CD14-positive monocyte (primary cell): Measurements from ENCODE around the gene FRMD7. TPM values are rescaled to one million over a fixed set of nuclear protein-coding genes. Genes with fewer than 3 reads are reported as not detected.

ENCODE experiments used
- DNase-seq, 3 donors: peaks; one replicate each; pipeline ENCODE4 v3.0.0-alpha.2; 2011 to 2022
- H2AFZ ChIP-seq: 2 replicates; pipeline ENCODE4 v1.6.0; 2012; ENCODE audit warnings: mild to moderate bottlenecking, low read depth, low read length, inconsistent platforms; ENCODE audit not compliant: insufficient read depth, poor library complexity, severe bottlenecking
- H3K27ac ChIP-seq, 2 donors: 1 replicate in 1 of 2; 2 replicates in 1 of 2; pipeline ENCODE4 v1.5.1; 2012 to 2013; ENCODE audit warnings: low read length in 2 of 2, control low read depth in 1 of 2, inconsistent platforms in 1 of 2, low read depth in 1 of 2, mild to moderate bottlenecking in 1 of 2
- H3K27me3 ChIP-seq, 2 donors: one replicate each; pipeline versions ENCODE4 v1.6.0 to v1.6.1; 2011 to 2013; ENCODE audit warnings: low read length in 2 of 2; ENCODE audit not compliant: control insufficient read depth in 2 of 2, insufficient read depth in 2 of 2
- H3K36me3 ChIP-seq, 2 donors: replicated peaks in 1 of 2; 1 replicate in 1 of 2; 2 replicates in 1 of 2; pipeline versions ENCODE4 v1.5.1 to v1.6.1; 2012 to 2013; ENCODE audit warnings: low read length in 2 of 2, control low read depth in 1 of 2, inconsistent platforms in 1 of 2, mild to moderate bottlenecking in 1 of 2; ENCODE audit not compliant: insufficient read depth in 2 of 2, control insufficient read depth in 1 of 2
- H3K4me1 ChIP-seq, 2 donors: 1 replicate in 1 of 2; 2 replicates in 1 of 2; pipeline versions ENCODE4 v1.5.1 to v1.6.1; 2012 to 2013; ENCODE audit warnings: low read length in 2 of 2, control low read depth in 1 of 2, inconsistent platforms in 1 of 2, mild to moderate bottlenecking in 1 of 2, moderate library complexity in 1 of 2; ENCODE audit not compliant: insufficient read depth in 2 of 2, control insufficient read depth in 1 of 2
- H3K4me2 ChIP-seq: replicated peaks from 2 replicates; pipeline ENCODE3; 2012; ENCODE audit warnings: low read length, moderate library complexity, mild to moderate bottlenecking; ENCODE audit not compliant: poor library complexity, severe bottlenecking; ENCODE audit errors: extremely low read depth
- H3K4me3 ChIP-seq, 3 experiments: fragments of 200-600 bp in 1 of 3; sonication (generic) in 1 of 3; replicated peaks in 1 of 3; 1 replicate in 2 of 3; 2 replicates in 1 of 3; pipeline ENCODE4 v1.5.1; 2011 to 2013; ENCODE audit warnings: low read length in 3 of 3, mild to moderate bottlenecking in 3 of 3, control low read depth in 2 of 3, low read depth in 2 of 3, inconsistent platforms in 1 of 3, moderate library complexity in 1 of 3
- H3K79me2 ChIP-seq: 2 replicates; pipeline ENCODE4 v1.6.0; 2012; ENCODE audit warnings: mild to moderate bottlenecking, control low read depth, inconsistent platforms, low read length, moderate library complexity; ENCODE audit not compliant: insufficient read depth
- H3K9ac ChIP-seq: 2 replicates; pipeline ENCODE4 v1.6.0; 2017; ENCODE audit warnings: low read length, mild to moderate bottlenecking; ENCODE audit not compliant: insufficient read depth, poor library complexity, severe bottlenecking
- H3K9me3 ChIP-seq, 2 donors: replicated peaks in 1 of 2; 1 replicate in 1 of 2; 2 replicates in 1 of 2; pipeline versions ENCODE4 v1.5.1 to v1.6.1; 2012 to 2013; ENCODE audit warnings: low read length in 2 of 2, control low read depth in 1 of 2; ENCODE audit not compliant: control insufficient read depth in 1 of 2, insufficient read depth in 1 of 2
- H4K20me1 ChIP-seq: 2 replicates; pipeline ENCODE4 v1.6.0; 2012; ENCODE audit warnings: mild to moderate bottlenecking, low read length, control low read depth, moderate library complexity; ENCODE audit not compliant: insufficient read depth
- H3K27ac Mint-ChIP-seq, 7 donors: one replicate each; pipeline ENCODE4 v1.8.0; 2020; ENCODE audit warnings: mild to moderate bottlenecking in 7 of 7, mixed read lengths in 7 of 7, moderate library complexity in 6 of 7, inconsistent platforms in 2 of 7
- H3K27me3 Mint-ChIP-seq, 3 donors: one replicate each; pipeline ENCODE4 v1.8.0; 2021 to 2022; ENCODE audit warnings: low read depth in 3 of 3, mild to moderate bottlenecking in 3 of 3, mixed read lengths in 3 of 3, moderate library complexity in 3 of 3, inconsistent platforms in 1 of 3
- H3K36me3 Mint-ChIP-seq, 2 donors: one replicate each; pipeline ENCODE4 v1.8.0; 2020; ENCODE audit warnings: mixed read lengths in 2 of 2, inconsistent platforms in 1 of 2, mild to moderate bottlenecking in 1 of 2
- H3K4me1 Mint-ChIP-seq: one replicate; pipeline ENCODE4 v1.8.0; 2020; ENCODE audit warnings: mild to moderate bottlenecking, mixed read lengths
- H3K4me3 Mint-ChIP-seq, 2 donors: one replicate each; pipeline ENCODE4 v1.8.0; 2020; ENCODE audit warnings: mild to moderate bottlenecking in 2 of 2, mixed read lengths in 2 of 2, moderate library complexity in 1 of 2
- H3K9me3 Mint-ChIP-seq, 7 donors: one replicate each; pipeline ENCODE4 v1.8.0; 2020 to 2022; ENCODE audit warnings: mixed read lengths in 7 of 7, mild to moderate bottlenecking in 6 of 7, moderate library complexity in 6 of 7, inconsistent platforms in 2 of 7
- CTCF ChIP-seq: fragments of 200-600 bp; IDR thresholded peaks from one replicate; pipeline ENCODE4 v1.8.0; 2022; ENCODE audit warnings: antibody characterized with exemption, mild to moderate bottlenecking
- WGBS: methylation state at CpG from one replicate; pipeline ENCODE4 v1.1.5; 2013; ENCODE audit warnings: missing lambda C conversion rate; ENCODE audit not compliant: insufficient coverage; 5-methylcytosine and 5-hydroxymethylcytosine counted together
- intact Hi-C, 2 donors: fragments of 100-400 bp; cut with micrococcal nuclease; formaldehyde crosslinking; loops; one replicate each; pipeline versions ENCODE4 v1.15.0 to v1.15.1; 2023
- polyA plus RNA-seq, 3 donors: library from polyadenylated mRNA; depleted of rRNA in 1 of 3; unstranded in 2 of 3; stranded (reverse) in 1 of 3; fragments of 300-500 nt in 2 of 3; fragments of >200 nt in 1 of 3; fragmentation: Illumina TruSeq in 2 of 3; gene quantifications; 1 replicate in 2 of 3; 2 replicates in 1 of 3; pipeline ENCODE4 v1.2.3, GENCODE V29; 2012 to 2021

The FRMD7 gene
- polyA plus RNA-seq, 3 donors = not detected

- DNase-seq = peak in 2 of 3 donors; percentile 20 to 37
- no peaks in the 10 kb centered on the region for H4K20me1 ChIP-seq
- no peak for TF ChIP-seq CTCF
- peaks cover 0 to 14% of the 10 kb centered on the region in 2 donors for H3K27me3 ChIP-seq
- H3K4me3 ChIP-seq = no peak overlapping the region
- H3K9me3 ChIP-seq = no peaks in the 10 kb centered on the region
- H3K9ac ChIP-seq = no peak overlapping the region
- no peak overlapping the region for H3K27ac ChIP-seq
- Mint-ChIP-seq H3K4me3 (no peak overlapping the region), H3K27ac (peak overlapping the region in 1 of 7 donors; percentile 4), H3K4me1 (peaks cover 24% of the 10 kb centered on the region), H3K36me3 (no peaks in the 10 kb centered on the region), H3K9me3 (no peaks in the 10 kb centered on the region), H3K27me3 (peaks cover 0 to 15% (median 0%) of the 10 kb centered on the region in 3 donors)
- no peaks in the 10 kb centered on the region for H3K36me3 ChIP-seq
- no peak overlapping the region for H2AFZ ChIP-seq
- no peaks in the 10 kb centered on the region for H3K79me2 ChIP-seq
- intact Hi-C loops = no loop called here
- H3K4me1 ChIP-seq = peaks cover 9 to 16% of the 10 kb centered on the region in 2 donors
- no peak overlapping the region for H3K4me2 ChIP-seq
These were observed 39.0 kb downstream of the FRMD7 start for GRCh38 chrX:132088864-132089263.

GRCh38 chrX:132086672-132087071, 41.1 kb downstream of the FRMD7 start:
- no peaks in the 10 kb centered on the region for H3K9me3 Mint-ChIP-seq
- H3K36me3 ChIP-seq = no peaks in the 10 kb centered on the region
- TF ChIP-seq CTCF = no peak

More at GRCh38 chrX:132086672-132087071, 41.1 kb downstream of the FRMD7 start:
- Mint-ChIP-seq H3K36me3 (no peaks in the 10 kb centered on the region), H3K4me3 (no peak overlapping the region), H3K27ac (no peak overlapping the region), H3K27me3 (peaks cover 0 to 21% (median 0%) of the 10 kb centered on the region in 3 donors), H3K4me1 (peaks cover 24% of the 10 kb centered on the region)
- intact Hi-C loops = no loop called here
- Histone ChIP-seq H3K9me3 (no peaks in the 10 kb centered on the region), H3K4me1 (peaks cover 9 to 16% of the 10 kb centered on the region in 2 donors), H3K4me2 (no peak overlapping the region), H3K79me2 (no peaks in the 10 kb centered on the region), H4K20me1 (no peaks in the 10 kb centered on the region), H3K4me3 (no peak overlapping the region), H3K27me3 (peaks cover 0 to 8% of the 10 kb centered on the region in 2 donors), H2AFZ (no peak overlapping the region), H3K27ac (no peak overlapping the region), H3K9ac (no peak overlapping the region)
- WGBS = no CpG with 5 or more reads among the region's 2 CpGs
- DNase-seq = peak in 1 of 3 donors; percentile 36
